OCI-LY1 (cell line): ENCODE data around the gene PVALEF.

ENCODE experiments used
- H2AFZ ChIP-seq: fragments of 200-600 bp; sonication (generic), shearing (Covaris generic); 2 replicates; pipeline ENCODE4 v1.6.0; 2014; ENCODE audit warnings: antibody characterized with exemption, mild to moderate bottlenecking, low read length
- H3F3A ChIP-seq: fragments of 200-600 bp; sonication (generic), shearing (Covaris generic); 2 replicates; pipeline ENCODE4 v1.6.0; 2014; ENCODE audit warnings: mild to moderate bottlenecking, antibody characterized with exemption, low read length, moderate library complexity; ENCODE audit not compliant: insufficient read depth
- H3K27ac ChIP-seq: fragments of 200-600 bp; sonication (generic); 2 replicates; pipeline ENCODE4 v1.5.1; 2014; ENCODE audit warnings: low read length, mixed run types, mild to moderate bottlenecking, low read depth; ENCODE audit not compliant: poor library complexity, severe bottlenecking
- H3K27me3 ChIP-seq: fragments of 200-600 bp; sonication (generic); 2 replicates; pipeline ENCODE4 v1.6.0; 2014; ENCODE audit warnings: antibody characterized with exemption, mild to moderate bottlenecking, low read length, moderate library complexity; ENCODE audit not compliant: insufficient read depth
- H3K36me3 ChIP-seq: fragments of 200-600 bp; sonication (generic); 2 replicates; pipeline ENCODE4 v1.6.1; 2014; ENCODE audit warnings: mild to moderate bottlenecking, antibody characterized with exemption, low read length, moderate library complexity, mixed read lengths; ENCODE audit not compliant: insufficient read depth
- H3K4me1 ChIP-seq: fragments of 200-600 bp; sonication (generic); 2 replicates; pipeline ENCODE4 v1.5.1; 2014; ENCODE audit warnings: mild to moderate bottlenecking, low read length, moderate library complexity; ENCODE audit not compliant: insufficient read depth, severe bottlenecking
- H3K4me2 ChIP-seq: fragments of 200-600 bp; sonication (generic), shearing (Covaris generic); 2 replicates; pipeline ENCODE4 v1.6.1; 2014; ENCODE audit warnings: low read length
- H3K4me3 ChIP-seq: fragments of 200-600 bp; sonication (generic); 2 replicates; pipeline ENCODE4 v1.5.1; 2014; ENCODE audit warnings: low read length, low read depth, mild to moderate bottlenecking, mixed read lengths; ENCODE audit not compliant: poor library complexity, severe bottlenecking
- H3K79me2 ChIP-seq: fragments of 200-600 bp; shearing (Covaris generic); 2 replicates; pipeline ENCODE4 v1.6.1; 2016; ENCODE audit warnings: mixed run types, low read length, mixed read lengths; ENCODE audit not compliant: insufficient read depth
- H3K9ac ChIP-seq: fragments of 200-600 bp; sonication (generic), shearing (Covaris generic); 2 replicates; pipeline ENCODE4 v1.6.1; 2014; ENCODE audit warnings: mild to moderate bottlenecking, low read length, mixed read lengths
- H3K9me2 ChIP-seq: fragments of 200-600 bp; sonication (generic), shearing (Covaris generic); 2 replicates; pipeline ENCODE4 v1.6.1; 2014; ENCODE audit warnings: low read depth, mild to moderate bottlenecking, low read length, mixed read lengths
- H3K9me3 ChIP-seq: fragments of 200-600 bp; shearing (Covaris generic); 2 replicates; pipeline ENCODE4 v1.6.1; 2014; ENCODE audit warnings: low read length, mixed read lengths
- H4K20me1 ChIP-seq: fragments of 200-600 bp; sonication (generic), shearing (Covaris generic); 2 replicates; pipeline ENCODE4 v1.6.0; 2016; ENCODE audit warnings: mild to moderate bottlenecking, low read length; ENCODE audit not compliant: insufficient read depth
- CTCF ChIP-seq: fragments of 200-600 bp; sonication (generic), shearing (Covaris generic); IDR thresholded peaks from 2 replicates; pipeline ENCODE4 v1.5.1; 2017; ENCODE audit warnings: mild to moderate bottlenecking, antibody characterized with exemption, low read length, moderate library complexity, mixed read lengths
- EZH2 ChIP-seq: fragments of 200-600 bp; sonication (generic), shearing (Covaris generic); IDR thresholded peaks from 2 replicates; pipeline ENCODE4 v1.8.0; 2017; ENCODE audit warnings: borderline replicate concordance, mixed run types, mild to moderate bottlenecking, antibody characterized with exemption, low read length, moderate library complexity, mixed read lengths

Gene PVALEF

GRCh38 chr17:81180836-81181810, 15.8 kb downstream of the PVALEF start:
- no peaks in the 10 kb centered on the region for H3F3A ChIP-seq
- H3K9ac ChIP-seq, result no peak overlapping the region
- no peaks in the 10 kb centered on the region for H3K36me3 ChIP-seq
- H3K9me2 ChIP-seq, result no peaks in the 10 kb centered on the region
- no peaks in the 10 kb centered on the region for H3K79me2 ChIP-seq
- TF ChIP-seq CTCF (no peak), EZH2 (no peak)
- H4K20me1 ChIP-seq, result no peaks in the 10 kb centered on the region
- no peaks in the 10 kb centered on the region for H3K4me1 ChIP-seq
- H3K4me2 ChIP-seq, result no peak overlapping the region
- no peaks in the 10 kb centered on the region for H3K9me3 ChIP-seq
- H3K4me3 ChIP-seq, result no peak overlapping the region
- peaks cover 9% of the 10 kb centered on the region for H3K27me3 ChIP-seq
- no peak overlapping the region for H2AFZ ChIP-seq
- no peak overlapping the region for H3K27ac ChIP-seq

- Histone ChIP-seq H3K9me2 (no peaks in the 10 kb centered on the region), H3K27me3 (peaks cover 9% of the 10 kb centered on the region), H3K9me3 (no peaks in the 10 kb centered on the region), H3K4me1 (no peaks in the 10 kb centered on the region), H3K9ac (no peak overlapping the region), H2AFZ (no peak overlapping the region), H3K4me3 (no peak overlapping the region), H3K27ac (no peak overlapping the region), H3F3A (no peaks in the 10 kb centered on the region), H3K79me2 (no peaks in the 10 kb centered on the region), H3K4me2 (no peak overlapping the region), H3K36me3 (no peaks in the 10 kb centered on the region), H4K20me1 (no peaks in the 10 kb centered on the region)
- TF ChIP-seq CTCF (no peak), EZH2 (no peak)
Observed at GRCh38 chr17:81181811-81182185, 16.5 kb downstream of the PVALEF start.

- H3F3A ChIP-seq, result no peaks in the 10 kb centered on the region
- no peaks in the 10 kb centered on the region for H3K9me2 ChIP-seq
- no peaks in the 10 kb centered on the region for H3K79me2 ChIP-seq
- no peaks in the 10 kb centered on the region for H3K4me1 ChIP-seq
- no peak overlapping the region for H3K9ac ChIP-seq
- H3K36me3 ChIP-seq, result no peaks in the 10 kb centered on the region
- H3K27me3 ChIP-seq, result peaks cover 9% of the 10 kb centered on the region
- no peaks in the 10 kb centered on the region for H4K20me1 ChIP-seq
- no peak overlapping the region for H3K4me2 ChIP-seq
- no peak overlapping the region for H3K27ac ChIP-seq
- H3K4me3 ChIP-seq, result no peak overlapping the region
- no peak overlapping the region for H2AFZ ChIP-seq
- TF ChIP-seq EZH2, result no peak
- no peak for TF ChIP-seq CTCF
- H3K9me3 ChIP-seq, result no peaks in the 10 kb centered on the region
Observed at GRCh38 chr17:81182596-81182995, 17.3 kb downstream of the PVALEF start.
